ENCODE measurements around the gene COL1A2. TPM values are rescaled to one million over a fixed set of nuclear protein-coding genes. Genes with fewer than 3 reads are reported as not detected.

COL1A2 gene
- total and polyA plus RNA-seq, 2 of the 13 experiments (the other 11 are each of a cell fraction or from before 2014, with no cell fraction given), result not detected

DNA sequence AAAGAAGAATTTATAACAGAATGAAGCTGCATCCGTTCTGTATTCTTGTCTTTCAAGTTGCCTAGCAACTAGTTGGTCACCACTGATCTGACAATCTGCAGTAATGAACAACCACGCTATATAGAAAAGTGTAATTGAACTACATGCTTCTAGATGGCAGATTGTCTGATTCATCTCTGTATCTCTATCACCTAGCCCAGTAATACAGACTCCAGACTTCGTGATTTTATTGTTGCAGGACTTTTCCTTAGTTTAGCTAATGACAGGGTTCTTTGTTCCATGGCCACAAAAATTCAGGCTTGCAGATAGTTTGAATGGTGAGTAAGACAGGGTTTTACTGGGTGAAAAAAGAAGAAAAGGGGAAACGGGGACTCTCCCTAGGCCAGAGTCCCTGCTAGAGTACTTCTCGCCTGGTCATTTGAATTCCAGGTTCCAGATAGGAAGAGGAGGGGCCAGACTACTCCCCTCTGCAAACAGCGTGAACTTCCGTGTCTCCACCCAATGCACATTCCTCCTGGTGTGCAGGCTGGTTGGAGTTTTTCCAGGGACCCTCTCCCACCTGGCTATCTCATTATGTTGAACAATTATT is 45.9 kb downstream of the COL1A2 start (continued):
- TF ChIP-seq, protein P1, sequence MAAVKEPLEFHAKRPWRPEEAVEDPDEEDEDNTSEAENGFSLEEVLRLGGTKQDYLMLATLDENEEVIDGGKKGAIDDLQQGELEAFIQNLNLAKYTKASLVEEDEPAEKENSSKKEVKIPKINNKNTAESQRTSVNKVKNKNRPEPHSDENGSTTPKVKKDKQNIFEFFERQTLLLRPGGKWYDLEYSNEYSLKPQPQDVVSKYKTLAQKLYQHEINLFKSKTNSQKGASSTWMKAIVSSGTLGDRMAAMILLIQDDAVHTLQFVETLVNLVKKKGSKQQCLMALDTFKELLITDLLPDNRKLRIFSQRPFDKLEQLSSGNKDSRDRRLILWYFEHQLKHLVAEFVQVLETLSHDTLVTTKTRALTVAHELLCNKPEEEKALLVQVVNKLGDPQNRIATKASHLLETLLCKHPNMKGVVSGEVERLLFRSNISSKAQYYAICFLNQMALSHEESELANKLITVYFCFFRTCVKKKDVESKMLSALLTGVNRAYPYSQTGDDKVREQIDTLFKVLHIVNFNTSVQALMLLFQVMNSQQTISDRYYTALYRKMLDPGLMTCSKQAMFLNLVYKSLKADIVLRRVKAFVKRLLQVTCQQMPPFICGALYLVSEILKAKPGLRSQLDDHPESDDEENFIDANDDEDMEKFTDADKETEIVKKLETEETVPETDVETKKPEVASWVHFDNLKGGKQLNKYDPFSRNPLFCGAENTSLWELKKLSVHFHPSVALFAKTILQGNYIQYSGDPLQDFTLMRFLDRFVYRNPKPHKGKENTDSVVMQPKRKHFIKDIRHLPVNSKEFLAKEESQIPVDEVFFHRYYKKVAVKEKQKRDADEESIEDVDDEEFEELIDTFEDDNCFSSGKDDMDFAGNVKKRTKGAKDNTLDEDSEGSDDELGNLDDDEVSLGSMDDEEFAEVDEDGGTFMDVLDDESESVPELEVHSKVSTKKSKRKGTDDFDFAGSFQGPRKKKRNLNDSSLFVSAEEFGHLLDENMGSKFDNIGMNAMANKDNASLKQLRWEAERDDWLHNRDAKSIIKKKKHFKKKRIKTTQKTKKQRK (IDR thresholded peaks at IDR 0.05; ENCODE audit: low read length), result no peak
- 0 out of 2 replicates have a peak, but pooled peaks have one; percentile 13 for TF ChIP-seq NCOA2 (CRISPR knock-in tag; IDR thresholded peaks at IDR 0.05)
- TF ChIP-seq ZBTB7A (CRISPR knock-in tag; IDR thresholded peaks at IDR 0.05), result 0 out of 2 replicates have a peak, but pooled peaks have one; percentile 35
- TF ChIP-seq XRCC5 (optimal IDR thresholded peaks at IDR 0.05; ENCODE audit: low read length), result no peak
- TF ChIP-seq, protein P2, sequence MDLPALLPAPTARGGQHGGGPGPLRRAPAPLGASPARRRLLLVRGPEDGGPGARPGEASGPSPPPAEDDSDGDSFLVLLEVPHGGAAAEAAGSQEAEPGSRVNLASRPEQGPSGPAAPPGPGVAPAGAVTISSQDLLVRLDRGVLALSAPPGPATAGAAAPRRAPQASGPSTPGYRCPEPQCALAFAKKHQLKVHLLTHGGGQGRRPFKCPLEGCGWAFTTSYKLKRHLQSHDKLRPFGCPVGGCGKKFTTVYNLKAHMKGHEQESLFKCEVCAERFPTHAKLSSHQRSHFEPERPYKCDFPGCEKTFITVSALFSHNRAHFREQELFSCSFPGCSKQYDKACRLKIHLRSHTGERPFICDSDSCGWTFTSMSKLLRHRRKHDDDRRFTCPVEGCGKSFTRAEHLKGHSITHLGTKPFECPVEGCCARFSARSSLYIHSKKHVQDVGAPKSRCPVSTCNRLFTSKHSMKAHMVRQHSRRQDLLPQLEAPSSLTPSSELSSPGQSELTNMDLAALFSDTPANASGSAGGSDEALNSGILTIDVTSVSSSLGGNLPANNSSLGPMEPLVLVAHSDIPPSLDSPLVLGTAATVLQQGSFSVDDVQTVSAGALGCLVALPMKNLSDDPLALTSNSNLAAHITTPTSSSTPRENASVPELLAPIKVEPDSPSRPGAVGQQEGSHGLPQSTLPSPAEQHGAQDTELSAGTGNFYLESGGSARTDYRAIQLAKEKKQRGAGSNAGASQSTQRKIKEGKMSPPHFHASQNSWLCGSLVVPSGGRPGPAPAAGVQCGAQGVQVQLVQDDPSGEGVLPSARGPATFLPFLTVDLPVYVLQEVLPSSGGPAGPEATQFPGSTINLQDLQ (CRISPR knock-in tag; IDR thresholded peaks at IDR 0.05), result no peak
- peak; percentile 81 for TF ChIP-seq ZMYM4 (CRISPR knock-in tag; IDR thresholded peaks at IDR 0.05)
- TF ChIP-seq MEF2D (CRISPR knock-in tag; IDR thresholded peaks at IDR 0.05), result no peak
- TF ChIP-seq SOX5 (CRISPR knock-in tag; IDR thresholded peaks at IDR 0.05; ENCODE audit: borderline replicate concordance), result peak; percentile 59; the same call in 1 of the 2 replicates
- TF ChIP-seq ZBTB7B (CRISPR knock-in tag; IDR thresholded peaks at IDR 0.05), result peak; percentile 48; the same call in 1 of the 2 replicates
- TF ChIP-seq GATAD2A (CRISPR knock-in tag; IDR thresholded peaks at IDR 0.05), result peak; percentile 43; the same call in 1 of the 2 replicates
- TF ChIP-seq RCOR2 (CRISPR knock-in tag; IDR thresholded peaks at IDR 0.05), result no peak
- no peak for TF ChIP-seq SIN3A (IDR thresholded peaks at IDR 0.05; ENCODE audit: borderline replicate concordance, low read depth, low read length)
- no peak for TF ChIP-seq ZBTB42 (CRISPR knock-in tag; IDR thresholded peaks at IDR 0.05)
- TF ChIP-seq, protein P3, sequence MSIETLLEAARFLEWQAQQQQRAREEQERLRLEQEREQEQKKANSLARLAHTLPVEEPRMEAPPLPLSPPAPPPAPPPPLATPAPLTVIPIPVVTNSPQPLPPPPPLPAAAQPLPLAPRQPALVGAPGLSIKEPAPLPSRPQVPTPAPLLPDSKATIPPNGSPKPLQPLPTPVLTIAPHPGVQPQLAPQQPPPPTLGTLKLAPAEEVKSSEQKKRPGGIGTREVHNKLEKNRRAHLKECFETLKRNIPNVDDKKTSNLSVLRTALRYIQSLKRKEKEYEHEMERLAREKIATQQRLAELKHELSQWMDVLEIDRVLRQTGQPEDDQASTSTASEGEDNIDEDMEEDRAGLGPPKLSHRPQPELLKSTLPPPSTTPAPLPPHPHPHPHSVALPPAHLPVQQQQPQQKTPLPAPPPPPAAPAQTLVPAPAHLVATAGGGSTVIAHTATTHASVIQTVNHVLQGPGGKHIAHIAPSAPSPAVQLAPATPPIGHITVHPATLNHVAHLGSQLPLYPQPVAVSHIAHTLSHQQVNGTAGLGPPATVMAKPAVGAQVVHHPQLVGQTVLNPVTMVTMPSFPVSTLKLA (IDR thresholded peaks at IDR 0.05), result no peak
- TF ChIP-seq GABPB1 (CRISPR knock-in tag; IDR thresholded peaks at IDR 0.05), result peak; percentile 58; the same call in 1 of the 2 replicates
- no peak for TF ChIP-seq ZNF7 (CRISPR knock-in tag; IDR thresholded peaks at IDR 0.05)
- TF ChIP-seq ZNF33A (CRISPR knock-in tag; IDR thresholded peaks at IDR 0.05; ENCODE audit: borderline replicate concordance), result no peak
- TF ChIP-seq ELF4 (CRISPR knock-in tag; IDR thresholded peaks at IDR 0.05; ENCODE audit: borderline replicate concordance), result peak; percentile 30; the same call in 1 of the 2 replicates
- TF ChIP-seq, protein P4, sequence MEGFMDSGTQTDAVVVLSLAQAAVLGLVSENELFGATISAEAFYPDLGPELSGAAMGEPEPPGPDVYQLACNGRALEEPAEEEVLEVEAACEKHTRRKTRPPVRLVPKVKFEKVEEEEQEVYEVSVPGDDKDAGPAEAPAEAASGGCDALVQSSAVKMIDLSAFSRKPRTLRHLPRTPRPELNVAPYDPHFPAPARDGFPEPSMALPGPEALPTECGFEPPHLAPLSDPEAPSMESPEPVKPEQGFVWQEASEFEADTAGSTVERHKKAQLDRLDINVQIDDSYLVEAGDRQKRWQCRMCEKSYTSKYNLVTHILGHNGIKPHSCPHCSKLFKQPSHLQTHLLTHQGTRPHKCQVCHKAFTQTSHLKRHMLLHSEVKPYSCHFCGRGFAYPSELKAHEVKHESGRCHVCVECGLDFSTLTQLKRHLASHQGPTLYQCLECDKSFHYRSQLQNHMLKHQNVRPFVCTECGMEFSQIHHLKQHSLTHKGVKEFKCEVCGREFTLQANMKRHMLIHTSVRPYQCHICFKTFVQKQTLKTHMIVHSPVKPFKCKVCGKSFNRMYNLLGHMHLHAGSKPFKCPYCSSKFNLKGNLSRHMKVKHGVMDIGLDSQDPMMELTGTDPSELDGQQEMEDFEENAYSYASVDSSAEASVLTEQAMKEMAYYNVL (CRISPR knock-in tag; IDR thresholded peaks at IDR 0.05; ENCODE audit: borderline replicate concordance), result peak; percentile 27; the same call in 1 of the 2 replicates
